HG03159 (cell line): Measurements from ENCODE around the gene PTPRM.

ENCODE experiments used
- ATAC-seq: cut with Tn5 transposase; IDR thresholded peaks from one replicate; pipeline ENCODE4 v1.9.1; 2021; ENCODE audit warnings: mild to moderate bottlenecking, moderate library complexity; ENCODE audit not compliant: unreplicated experiment

Gene PTPRM

DNA sequence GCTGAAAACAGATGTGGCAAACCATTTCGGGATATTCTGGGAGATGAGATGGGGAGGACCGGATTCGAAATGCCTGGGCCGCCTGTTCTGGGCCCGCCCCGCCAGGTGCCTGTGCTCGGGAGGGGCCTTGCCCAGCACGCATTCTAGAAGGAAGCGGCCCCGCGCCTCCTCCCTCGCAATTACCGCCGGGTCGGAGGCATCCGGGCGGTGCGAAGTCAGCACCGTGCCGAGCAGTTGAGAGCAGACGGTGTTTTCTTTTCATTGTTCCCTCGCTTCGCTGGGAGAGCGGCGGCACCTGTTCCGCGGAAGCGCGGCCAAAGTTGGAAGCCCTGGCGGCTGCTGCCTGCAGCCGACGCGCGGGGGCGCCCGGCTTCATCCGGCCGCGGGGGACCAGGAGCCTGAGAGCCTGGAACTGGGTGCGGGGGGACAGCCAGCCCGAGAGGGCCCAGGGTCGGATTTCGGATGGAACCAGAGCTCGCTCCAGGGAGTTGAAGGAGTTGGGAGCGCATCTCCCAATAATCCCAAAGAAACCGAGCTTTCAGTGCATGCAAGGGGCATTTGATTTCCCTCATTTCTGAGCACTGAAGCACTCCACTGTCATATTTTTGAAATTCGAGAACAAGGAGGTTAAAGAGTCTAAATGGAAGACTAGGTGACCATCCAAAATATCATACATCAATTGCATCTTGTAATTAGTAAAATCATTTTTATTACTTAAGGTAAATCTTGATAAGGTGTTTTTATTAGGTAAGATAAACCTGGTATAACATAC is 800.3 kb downstream of the PTPRM start:
- ATAC-seq = peak; percentile 75

DNA sequence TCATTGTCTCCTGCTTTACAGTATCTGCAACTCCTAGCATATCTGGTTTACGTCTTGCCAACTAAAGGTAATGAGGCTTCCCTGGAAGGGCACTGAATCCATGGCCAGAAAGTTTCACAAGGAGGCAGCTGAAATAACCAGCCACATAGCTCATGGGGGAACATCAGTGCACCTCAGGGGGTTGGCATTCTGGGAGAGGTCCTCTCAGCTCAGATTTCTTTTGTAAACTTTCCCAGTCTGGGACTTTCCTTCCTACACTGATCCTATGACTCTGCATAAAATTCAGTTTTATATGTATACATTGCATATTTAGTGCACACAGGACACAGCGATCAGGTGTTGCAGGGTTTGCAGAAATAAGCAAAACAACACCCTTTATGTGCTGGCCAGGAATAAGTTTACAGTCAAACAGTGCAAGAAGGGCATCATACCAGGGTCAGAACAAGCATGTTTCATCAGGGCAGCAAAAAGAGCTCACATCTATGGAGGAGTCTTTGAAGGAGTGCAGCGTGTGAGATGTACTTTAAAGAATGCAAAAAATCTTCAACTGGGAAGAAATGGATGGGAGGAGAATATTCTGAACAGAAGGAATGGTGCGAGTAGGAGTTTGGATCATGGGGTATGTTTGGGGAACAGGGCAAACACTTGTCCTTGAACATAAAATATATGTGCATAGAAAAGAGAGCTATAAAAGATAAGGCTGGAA is 801.5 kb downstream of the PTPRM start:
- no peak for ATAC-seq

GRCh38 chr18:8373486-8373885 is 806.4 kb downstream of the PTPRM start:
- no peak for ATAC-seq

GRCh38 chr18:8374676-8375075 is 807.6 kb downstream of the PTPRM start:
- ATAC-seq = no peak

GRCh38 chr18:8375249-8375648 is 808.1 kb downstream of the PTPRM start:
- no peak for ATAC-seq

DNA sequence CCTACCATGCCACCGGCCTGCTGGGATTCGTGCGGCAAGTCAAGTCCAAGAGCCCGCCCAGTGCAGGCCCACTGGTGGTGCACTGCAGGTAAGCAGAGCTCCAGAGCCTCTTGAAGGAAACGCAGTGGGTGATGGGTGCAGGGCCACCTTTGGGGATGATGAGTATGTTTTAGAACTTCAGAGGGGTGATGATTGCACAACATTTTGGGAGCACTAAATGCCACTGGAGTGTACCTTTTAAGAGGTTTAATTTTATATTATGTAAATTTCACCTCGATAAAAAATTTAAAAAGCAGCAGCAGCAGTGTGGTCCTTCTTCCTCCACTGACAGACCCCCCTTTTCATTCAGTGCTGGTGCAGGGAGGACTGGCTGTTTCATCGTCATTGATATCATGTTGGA is 809.0 kb downstream of the PTPRM start:
- ATAC-seq = no peak

- no peak for ATAC-seq
These were observed 812.2 kb downstream of the PTPRM start for GRCh38 chr18:8379187-8379941.

DNA sequence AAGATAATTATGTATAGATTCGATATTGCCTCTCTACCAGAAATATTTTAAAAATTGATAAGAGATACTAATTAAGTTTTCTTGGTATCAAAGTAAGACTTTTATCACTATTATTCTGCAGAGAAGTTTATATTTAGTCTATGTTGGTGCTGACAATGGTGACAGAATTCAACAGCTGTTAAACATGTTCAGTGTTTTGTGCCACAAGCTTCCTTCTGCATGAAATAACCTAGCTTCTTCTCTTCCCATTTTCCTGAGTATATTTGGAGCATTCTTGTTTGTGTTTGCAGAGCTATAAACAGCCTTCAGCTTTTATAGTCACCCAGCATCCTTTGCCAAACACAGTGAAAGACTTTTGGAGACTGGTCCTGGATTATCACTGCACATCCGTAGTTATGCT is 812.9 kb downstream of the PTPRM start:
- no peak for ATAC-seq

DNA sequence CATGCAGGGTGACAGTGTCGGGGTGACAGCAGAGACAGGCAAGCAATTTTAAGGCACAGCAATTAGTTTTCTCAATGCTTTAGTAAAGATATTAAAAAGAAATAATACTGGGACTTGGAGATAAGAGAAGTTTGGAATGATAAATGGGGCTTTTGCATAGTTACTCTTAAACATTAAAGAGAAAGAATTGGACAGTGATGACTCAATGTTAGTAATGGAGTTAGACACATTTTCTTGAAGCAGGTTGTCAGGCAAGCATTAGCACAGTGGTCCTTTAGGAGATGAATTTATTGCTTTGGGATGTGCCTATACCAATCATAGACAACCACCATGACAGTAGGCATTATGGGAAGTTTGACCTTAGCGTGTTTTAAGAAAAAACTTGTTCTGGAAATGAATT is 813.8 kb downstream of the PTPRM start:
- ATAC-seq = no peak

GRCh38 chr18:8381821-8382459 is 814.8 kb downstream of the PTPRM start:
- ATAC-seq = no peak

- no peak for ATAC-seq
These were observed 818.3 kb downstream of the PTPRM start for GRCh38 chr18:8385400-8385799.

DNA sequence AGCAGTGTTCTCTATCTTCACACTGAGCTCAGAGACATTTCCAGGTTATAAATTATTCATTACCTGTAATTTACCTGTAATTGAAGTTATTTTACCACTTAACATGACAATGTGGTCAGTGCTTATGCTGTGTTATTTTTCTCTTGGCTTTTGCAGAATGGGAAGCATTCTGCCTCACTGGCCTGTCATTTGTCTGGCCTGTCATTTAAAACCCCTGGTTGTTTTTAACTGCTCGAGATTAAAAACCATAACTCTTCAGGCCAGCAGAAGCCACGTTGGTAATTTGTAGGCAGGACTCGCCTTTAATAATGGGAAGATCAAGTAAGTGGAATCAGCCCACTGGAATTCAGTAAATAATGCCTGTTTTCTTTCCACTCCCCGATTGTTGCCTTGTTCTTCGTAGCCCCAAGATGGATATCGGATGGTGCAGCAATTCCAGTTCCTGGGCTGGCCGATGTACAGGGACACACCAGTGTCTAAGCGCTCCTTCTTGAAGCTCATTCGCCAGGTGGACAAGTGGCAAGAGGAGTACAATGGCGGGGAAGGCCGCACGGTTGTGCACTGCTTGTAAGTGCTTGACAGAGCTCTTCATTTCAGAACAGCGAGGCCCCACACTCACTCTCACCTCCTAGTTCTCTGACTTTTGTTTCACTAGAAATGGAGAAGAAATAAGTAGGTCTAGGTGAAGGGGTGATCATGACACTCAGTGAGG is 819.7 kb downstream of the PTPRM start:
- no peak for ATAC-seq

- ATAC-seq = peak; percentile 63
These were observed 822.5 kb downstream of the PTPRM start for GRCh38 chr18:8389391-8390340.

DNA sequence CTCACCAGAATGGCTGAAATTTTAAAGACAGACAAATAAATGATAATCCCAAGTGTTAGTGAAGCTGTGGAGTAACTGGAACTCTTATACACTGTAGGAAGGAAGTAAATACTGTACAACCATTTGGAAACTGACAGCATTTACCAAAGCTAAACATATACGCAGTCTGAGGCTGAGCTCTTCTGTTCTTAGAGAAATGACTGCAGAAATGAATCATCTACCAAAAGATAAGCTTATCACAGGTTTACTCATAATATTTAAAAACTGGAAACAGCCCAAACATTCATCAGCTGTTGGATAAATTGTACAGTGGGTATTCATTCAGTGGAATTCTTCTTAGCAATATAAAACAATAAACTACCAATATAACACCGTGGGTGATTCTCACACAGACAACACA is 824.0 kb downstream of the PTPRM start:
- no peak for ATAC-seq

DNA sequence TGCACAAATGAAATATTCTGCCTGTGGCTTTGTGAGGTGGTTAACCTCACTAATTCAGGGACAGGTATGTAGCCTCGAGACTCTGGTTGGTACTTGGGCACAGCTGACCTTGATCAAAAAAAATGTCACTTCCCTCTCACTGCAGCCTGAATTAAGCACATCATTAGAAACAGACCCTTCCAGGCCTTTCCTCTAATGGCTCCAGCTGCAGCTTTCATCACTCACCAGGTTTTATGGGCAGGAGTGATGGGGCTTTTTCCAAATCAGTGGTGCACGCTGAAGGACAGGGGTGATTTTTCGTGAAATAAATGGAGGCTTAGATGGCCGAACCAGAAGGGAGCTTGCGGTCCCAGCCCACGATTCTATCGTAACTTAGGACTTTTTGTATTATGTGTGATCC is 829.1 kb downstream of the PTPRM start:
- ATAC-seq = no peak

- no peak for ATAC-seq
These were observed 829.9 kb downstream of the PTPRM start for GRCh38 chr18:8397034-8397433.

GRCh38 chr18:8399138-8399537 is 832.0 kb downstream of the PTPRM start:
- ATAC-seq = no peak

DNA sequence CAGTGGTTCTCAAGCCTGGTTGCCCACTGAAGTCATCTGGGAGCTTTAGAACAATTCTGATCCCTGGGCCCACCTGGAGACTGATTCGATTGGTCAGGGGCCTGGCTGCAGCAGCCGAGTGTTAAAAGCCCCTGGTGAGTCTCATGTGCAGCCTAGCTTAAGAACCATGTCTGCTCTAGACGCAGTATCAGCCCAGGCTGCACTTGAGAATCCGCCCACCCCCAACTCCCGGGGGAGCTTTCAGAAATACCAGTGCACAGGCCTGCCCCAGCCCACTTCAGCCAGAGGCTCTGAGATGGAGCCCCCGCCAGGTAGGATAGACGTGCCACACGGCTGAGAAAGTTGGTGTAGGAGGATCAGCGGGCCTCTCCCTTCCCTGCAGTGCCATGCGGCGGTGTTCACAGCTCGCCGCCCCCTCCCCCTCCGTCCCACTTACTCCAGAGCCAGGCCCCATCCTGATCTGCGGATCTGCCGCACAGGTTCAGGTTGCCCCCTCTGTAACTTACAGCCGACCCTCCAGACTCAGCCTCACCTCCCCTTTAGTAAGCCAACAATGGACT is 833.2 kb downstream of the PTPRM start:
- ATAC-seq = no peak

GRCh38 chr18:8400825-8401224 is 833.7 kb downstream of the PTPRM start:
- no peak for ATAC-seq
